Measurements from ENCODE around the gene TMEM87A.

The TMEM87A gene

GRCh38 chr15:42165106-42165505 lies 108.1 kb downstream of the TMEM87A start:
- Histone ChIP-seq H3K4me1 (ENCODE audit: insufficient read depth, low read length) (no peaks in the 10 kb centered on the region), H3K27ac (ENCODE audit: low read length) (no peak overlapping the region), H4K20me1 (ENCODE audit: insufficient read depth, low read length) (no peaks in the 10 kb centered on the region), H3K27me3 (ENCODE audit: insufficient read depth, low read length, poor library complexity) (no peaks in the 10 kb centered on the region), H3K9ac (ENCODE audit: low read depth, low read length) (no peak overlapping the region), H3K36me3 (ENCODE audit: insufficient read depth, low read length) (peaks cover 92% of the 10 kb centered on the region), H3K79me2 (ENCODE audit: insufficient read depth, low read length) (no peaks in the 10 kb centered on the region), H3K9me3 (ENCODE audit: insufficient read depth, low read length, severe bottlenecking) (no peaks in the 10 kb centered on the region), H3K4me3 (ENCODE audit: low read depth in 1 of 2, low read length in 2 of 2) (no peak overlapping the region), H2AFZ (ENCODE audit: low read depth, low read length) (no peak overlapping the region), H3K4me2 (ENCODE audit: insufficient read depth, low read length) (no peak overlapping the region)
- DNase-seq: no peak
- ATAC-seq (ENCODE audit: insufficient read depth, low read depth): no peak
- TF ChIP-seq CTCF (IDR thresholded peaks at IDR 0.05; ENCODE audit: borderline replicate concordance, extremely low read depth, low read length, poor library complexity, severe bottlenecking) (no peak), EZH2 (IDR thresholded peaks at IDR 0.05; ENCODE audit: borderline replicate concordance, low read depth, low read length, severe bottlenecking) (no peak)

DNA sequence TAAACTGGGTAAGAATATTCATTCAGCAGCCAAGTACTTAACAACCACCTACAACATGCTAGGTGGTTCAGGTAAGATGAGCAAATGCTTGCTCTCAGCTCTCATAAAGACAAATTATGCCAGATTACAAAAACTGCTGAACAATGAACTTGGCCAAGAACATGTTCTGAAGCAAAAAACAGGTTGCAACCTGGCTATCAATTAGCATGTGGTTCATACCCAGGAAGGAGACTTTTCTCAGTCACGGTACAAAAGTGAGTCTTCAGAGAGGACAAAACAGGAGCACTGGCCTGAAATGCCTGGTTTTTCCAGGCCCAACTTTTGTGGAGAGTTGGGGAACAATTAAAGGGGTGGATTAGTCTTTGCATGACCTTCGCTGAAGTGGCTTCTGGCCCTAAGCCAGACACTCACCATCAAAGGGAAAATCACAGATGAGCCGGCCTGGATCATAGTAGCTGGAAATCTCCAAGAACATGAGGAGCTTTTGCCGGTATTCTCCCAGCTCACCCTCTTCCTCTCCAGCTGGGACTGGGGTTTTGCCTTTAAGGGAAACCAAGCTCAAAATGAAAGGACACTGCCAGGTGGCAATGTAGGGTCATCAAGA lies 109.2 kb downstream of the TMEM87A start:
- DNase-seq (no peak), ATAC-seq (ENCODE audit: insufficient read depth, low read depth) (no peak)
- no peak overlapping the region for H3K4me2 ChIP-seq (ENCODE audit: insufficient read depth, low read length)
- H3K27ac ChIP-seq (ENCODE audit: low read length): no peak overlapping the region
- H3K9me3 ChIP-seq (ENCODE audit: insufficient read depth, low read length, severe bottlenecking): no peaks in the 10 kb centered on the region
- H3K4me3 ChIP-seq (ENCODE audit: low read depth in 1 of 2, low read length in 2 of 2): no peak overlapping the region
- no peaks in the 10 kb centered on the region for H3K27me3 ChIP-seq (ENCODE audit: insufficient read depth, low read length, poor library complexity)
- H4K20me1 ChIP-seq (ENCODE audit: insufficient read depth, low read length): no peaks in the 10 kb centered on the region
- H2AFZ ChIP-seq (ENCODE audit: low read depth, low read length): no peak overlapping the region
- H3K4me1 ChIP-seq (ENCODE audit: insufficient read depth, low read length): no peaks in the 10 kb centered on the region
- no peaks in the 10 kb centered on the region for H3K79me2 ChIP-seq (ENCODE audit: insufficient read depth, low read length)
- no peak for TF ChIP-seq CTCF (IDR thresholded peaks at IDR 0.05; ENCODE audit: borderline replicate concordance, extremely low read depth, low read length, poor library complexity, severe bottlenecking)
- TF ChIP-seq EZH2 (IDR thresholded peaks at IDR 0.05; ENCODE audit: borderline replicate concordance, low read depth, low read length, severe bottlenecking): no peak
- H3K36me3 ChIP-seq (ENCODE audit: insufficient read depth, low read length): peaks cover 96% of the 10 kb centered on the region
- H3K9ac ChIP-seq (ENCODE audit: low read depth, low read length): no peak overlapping the region

DNA sequence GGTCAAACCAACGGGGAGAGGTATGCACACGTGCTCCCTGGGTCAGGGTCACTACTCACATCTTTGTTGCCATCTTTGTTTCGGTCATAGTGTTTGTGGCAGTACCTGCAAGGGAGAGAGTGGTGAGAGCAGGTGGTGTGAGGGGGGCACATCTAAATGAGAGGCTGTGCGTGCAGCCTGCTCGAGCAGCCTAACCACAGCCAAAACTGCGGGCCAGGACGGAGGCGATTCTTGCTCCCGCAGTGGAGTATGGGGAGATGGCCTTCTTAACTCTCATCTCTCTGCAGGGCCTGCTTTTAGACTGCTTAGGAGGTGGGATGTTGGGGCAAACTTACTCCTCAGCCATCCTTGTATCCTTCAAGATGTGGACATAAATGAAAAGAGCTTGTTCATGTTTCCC lies 109.9 kb downstream of the TMEM87A start:
- no peak overlapping the region for H3K4me2 ChIP-seq (ENCODE audit: insufficient read depth, low read length)
- H3K4me3 ChIP-seq (ENCODE audit: low read depth in 1 of 2, low read length in 2 of 2): no peak overlapping the region
- H2AFZ ChIP-seq (ENCODE audit: low read depth, low read length): no peak overlapping the region
- TF ChIP-seq CTCF (IDR thresholded peaks at IDR 0.05; ENCODE audit: borderline replicate concordance, extremely low read depth, low read length, poor library complexity, severe bottlenecking) (no peak), EZH2 (IDR thresholded peaks at IDR 0.05; ENCODE audit: borderline replicate concordance, low read depth, low read length, severe bottlenecking) (no peak)
- H3K79me2 ChIP-seq (ENCODE audit: insufficient read depth, low read length): no peaks in the 10 kb centered on the region
- ATAC-seq (ENCODE audit: insufficient read depth, low read depth) (no peak), DNase-seq (no peak)
- H3K27ac ChIP-seq (ENCODE audit: low read length): no peak overlapping the region
- H3K9ac ChIP-seq (ENCODE audit: low read depth, low read length): no peak overlapping the region
- H3K4me1 ChIP-seq (ENCODE audit: insufficient read depth, low read length): no peaks in the 10 kb centered on the region
- no peaks in the 10 kb centered on the region for H4K20me1 ChIP-seq (ENCODE audit: insufficient read depth, low read length)
- H3K9me3 ChIP-seq (ENCODE audit: insufficient read depth, low read length, severe bottlenecking): no peaks in the 10 kb centered on the region
- H3K27me3 ChIP-seq (ENCODE audit: insufficient read depth, low read length, poor library complexity): no peaks in the 10 kb centered on the region
- H3K36me3 ChIP-seq (ENCODE audit: insufficient read depth, low read length): peaks cover 90% of the 10 kb centered on the region

All from DND-41 (cell line).